KMS-11 (cell line): ENCODE results near the gene MCM3AP.

ENCODE experiments used
- H2AFZ ChIP-seq: fragments of 200-600 bp; sonication (generic); 2 replicates; pipeline ENCODE4 v1.6.1; 2016; ENCODE audit warnings: antibody characterized with exemption, mixed run types, low read depth
- H3K27ac ChIP-seq: fragments of 200-600 bp; sonication (generic); 2 replicates; pipeline ENCODE4 v1.6.1; 2016; ENCODE audit warnings: mild to moderate bottlenecking, mixed run types
- H3K27me3 ChIP-seq: fragments of 200-600 bp; sonication (generic); 2 replicates; pipeline ENCODE4 v1.6.1; 2017; ENCODE audit warnings: mild to moderate bottlenecking, low read depth, mixed run types, moderate library complexity; ENCODE audit not compliant: insufficient read depth
- H3K36me3 ChIP-seq: fragments of 200-600 bp; sonication (generic); 2 replicates; pipeline ENCODE4 v1.6.1; 2017; ENCODE audit warnings: mild to moderate bottlenecking, mixed run types; ENCODE audit not compliant: insufficient read depth
- H3K4me1 ChIP-seq: fragments of 200-600 bp; sonication (generic); 2 replicates; pipeline ENCODE4 v1.6.1; 2016; ENCODE audit warnings: mild to moderate bottlenecking, low read depth, mixed run types; ENCODE audit not compliant: poor library complexity, severe bottlenecking
- H3K4me2 ChIP-seq: fragments of 200-600 bp; sonication (generic); 2 replicates; pipeline ENCODE4 v1.7.0; 2016; ENCODE audit warnings: mild to moderate bottlenecking, mixed run types
- H3K4me3 ChIP-seq: fragments of 200-600 bp; sonication (generic); IDR thresholded peaks from 2 replicates; pipeline ENCODE4 v1.6.1; 2017; ENCODE audit warnings: low read depth, low read length, mixed read lengths; ENCODE audit not compliant: insufficient read depth
- H3K79me2 ChIP-seq: fragments of 200-600 bp; sonication (generic); 2 replicates; pipeline ENCODE4 v1.6.1; 2016; ENCODE audit warnings: low read depth, mixed run types; ENCODE audit not compliant: insufficient read depth
- H3K9ac ChIP-seq: fragments of 200-600 bp; sonication (generic); 2 replicates; pipeline ENCODE4 v1.6.1; 2016; ENCODE audit warnings: mild to moderate bottlenecking, mixed run types
- H4K20me1 ChIP-seq: fragments of 200-600 bp; sonication (generic); 2 replicates; pipeline ENCODE4 v1.6.1; 2016; ENCODE audit warnings: mild to moderate bottlenecking, mixed run types; ENCODE audit not compliant: insufficient read depth
- TF ChIP-seq, protein P1 (sequence below): fragments of 200-600 bp; sonication (generic); conservative IDR thresholded peaks from 2 replicates; pipeline ENCODE4 v1.6.1; 2017; ENCODE audit warnings: low read depth, mild to moderate bottlenecking, antibody characterized with exemption, low read length, moderate library complexity, mixed read lengths

MCM3AP gene

DNA sequence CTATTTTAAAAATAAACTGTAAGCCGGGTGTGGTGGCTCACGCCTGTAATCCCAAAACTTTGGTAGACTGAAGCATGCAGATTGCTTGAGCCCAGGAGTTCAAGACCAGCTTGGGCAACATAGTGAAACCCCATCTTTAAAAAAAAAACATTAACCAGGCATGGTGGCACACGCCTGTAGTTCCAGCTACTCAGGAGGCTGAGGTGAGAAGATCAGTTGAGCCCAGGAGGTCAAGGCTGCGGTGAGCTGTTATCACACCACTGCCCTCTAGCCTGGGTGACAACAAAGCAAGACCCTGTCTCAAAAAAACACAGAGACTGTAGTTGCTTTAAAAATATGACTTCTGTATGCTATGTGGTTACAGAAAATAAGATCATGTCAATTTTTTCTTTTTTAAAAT is 32.6 kb downstream of the MCM3AP start:
- no peak overlapping the region for H3K27ac ChIP-seq
- TF ChIP-seq, protein P1, sequence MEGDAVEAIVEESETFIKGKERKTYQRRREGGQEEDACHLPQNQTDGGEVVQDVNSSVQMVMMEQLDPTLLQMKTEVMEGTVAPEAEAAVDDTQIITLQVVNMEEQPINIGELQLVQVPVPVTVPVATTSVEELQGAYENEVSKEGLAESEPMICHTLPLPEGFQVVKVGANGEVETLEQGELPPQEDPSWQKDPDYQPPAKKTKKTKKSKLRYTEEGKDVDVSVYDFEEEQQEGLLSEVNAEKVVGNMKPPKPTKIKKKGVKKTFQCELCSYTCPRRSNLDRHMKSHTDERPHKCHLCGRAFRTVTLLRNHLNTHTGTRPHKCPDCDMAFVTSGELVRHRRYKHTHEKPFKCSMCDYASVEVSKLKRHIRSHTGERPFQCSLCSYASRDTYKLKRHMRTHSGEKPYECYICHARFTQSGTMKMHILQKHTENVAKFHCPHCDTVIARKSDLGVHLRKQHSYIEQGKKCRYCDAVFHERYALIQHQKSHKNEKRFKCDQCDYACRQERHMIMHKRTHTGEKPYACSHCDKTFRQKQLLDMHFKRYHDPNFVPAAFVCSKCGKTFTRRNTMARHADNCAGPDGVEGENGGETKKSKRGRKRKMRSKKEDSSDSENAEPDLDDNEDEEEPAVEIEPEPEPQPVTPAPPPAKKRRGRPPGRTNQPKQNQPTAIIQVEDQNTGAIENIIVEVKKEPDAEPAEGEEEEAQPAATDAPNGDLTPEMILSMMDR: no peak
- H2AFZ ChIP-seq: no peak overlapping the region
- no peak overlapping the region for H3K9ac ChIP-seq
- H3K79me2 ChIP-seq: no peaks in the 10 kb centered on the region
- peaks cover 4% of the 10 kb centered on the region for H3K4me1 ChIP-seq
- H3K4me3 ChIP-seq: no peak overlapping the region
- peaks cover 10% of the 10 kb centered on the region; the same call in 1 of the 2 replicates for H3K36me3 ChIP-seq
- no peak overlapping the region for H3K4me2 ChIP-seq
- H4K20me1 ChIP-seq: no peaks in the 10 kb centered on the region
- H3K27me3 ChIP-seq: no peaks in the 10 kb centered on the region

DNA sequence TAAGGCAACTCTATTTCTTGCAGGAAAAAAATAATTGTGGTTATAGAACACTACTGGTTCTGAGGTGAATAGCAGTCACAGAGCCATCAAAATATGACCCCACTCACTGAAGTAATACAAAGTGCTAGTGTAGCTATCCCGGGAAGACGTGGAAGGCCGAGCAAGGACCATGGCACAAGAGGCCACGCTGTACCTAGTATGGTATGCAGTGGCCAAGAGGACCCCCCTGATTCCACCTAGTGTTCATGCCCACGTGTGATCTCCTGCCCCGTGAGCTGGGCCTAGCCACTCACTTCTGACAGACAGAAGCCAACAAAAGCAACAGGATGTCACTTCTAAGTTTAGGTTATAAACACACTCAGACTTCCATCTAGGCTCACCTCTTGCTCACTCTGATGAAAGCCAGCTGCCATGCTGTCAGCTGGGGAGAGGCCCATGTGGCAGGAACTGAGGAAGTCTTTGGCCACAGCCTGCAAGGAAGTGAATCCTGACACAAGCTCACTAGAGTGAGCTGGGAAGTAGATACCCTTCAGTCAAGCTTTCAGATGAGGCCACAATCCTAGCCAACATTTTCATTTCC is 35.2 kb downstream of the MCM3AP start:
- H3K36me3 ChIP-seq: peaks cover 3% of the 10 kb centered on the region; the same call in 1 of the 2 replicates
- no peak overlapping the region for H3K27ac ChIP-seq
- TF ChIP-seq, protein P1: no peak
- H3K4me1 ChIP-seq: peaks cover 4% of the 10 kb centered on the region
- H4K20me1 ChIP-seq: no peaks in the 10 kb centered on the region
- H3K4me2 ChIP-seq: no peak overlapping the region
- H2AFZ ChIP-seq: no peak overlapping the region
- H3K79me2 ChIP-seq: no peaks in the 10 kb centered on the region
- H3K9ac ChIP-seq: no peak overlapping the region
- no peak overlapping the region for H3K4me3 ChIP-seq
- no peaks in the 10 kb centered on the region for H3K27me3 ChIP-seq

DNA sequence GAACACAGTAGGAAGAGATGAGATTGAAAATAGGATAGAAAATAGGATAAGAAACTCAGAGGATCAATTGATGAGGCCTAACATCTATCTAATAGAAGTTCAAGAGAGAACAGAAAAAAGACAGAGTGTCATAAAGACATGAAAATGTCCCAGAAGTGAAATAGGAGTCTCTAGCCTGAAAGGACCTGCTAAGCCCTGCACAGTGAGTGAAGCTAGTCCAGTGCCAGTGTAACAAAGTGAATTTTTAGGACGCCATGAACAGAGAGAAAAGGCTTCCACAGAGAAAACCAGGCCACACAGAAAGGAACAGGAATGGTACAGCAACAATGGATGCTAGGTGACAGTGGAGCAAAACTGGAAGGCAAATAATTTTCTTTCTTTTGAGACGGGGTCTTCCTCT is 36.6 kb downstream of the MCM3AP start:
- Histone ChIP-seq H4K20me1 (no peaks in the 10 kb centered on the region), H3K79me2 (no peaks in the 10 kb centered on the region), H3K4me3 (no peak overlapping the region), H3K4me1 (peaks cover 4% of the 10 kb centered on the region), H3K27me3 (no peaks in the 10 kb centered on the region), H2AFZ (no peak overlapping the region), H3K27ac (no peak overlapping the region), H3K4me2 (no peak overlapping the region), H3K36me3 (peaks cover 3% of the 10 kb centered on the region; the same call in 1 of the 2 replicates), H3K9ac (no peak overlapping the region)
- TF ChIP-seq, protein P1: no peak

DNA sequence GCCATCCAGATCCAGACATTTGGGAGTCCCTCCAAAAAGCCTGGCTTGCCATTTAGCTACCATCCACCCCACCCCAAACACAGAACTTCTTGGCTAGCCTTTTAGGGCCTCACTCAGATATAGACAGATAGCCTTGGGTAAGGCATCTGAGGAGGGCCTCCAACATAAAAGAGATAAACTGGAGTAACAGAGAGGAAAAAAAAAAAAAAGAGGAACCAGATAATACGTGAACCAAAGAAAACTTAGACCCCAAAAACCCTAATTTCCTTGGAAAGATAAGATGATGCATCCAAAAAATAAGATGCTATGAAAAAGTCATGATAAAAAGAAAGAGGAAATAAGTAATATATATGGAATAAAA is 37.0 kb downstream of the MCM3AP start:
- no peak overlapping the region for H3K4me3 ChIP-seq
- no peak overlapping the region for H3K27ac ChIP-seq
- H3K4me1 ChIP-seq: peaks cover 4% of the 10 kb centered on the region
- H4K20me1 ChIP-seq: no peaks in the 10 kb centered on the region
- TF ChIP-seq, protein P1: no peak
- no peaks in the 10 kb centered on the region for H3K79me2 ChIP-seq
- no peaks in the 10 kb centered on the region for H3K27me3 ChIP-seq
- H3K4me2 ChIP-seq: no peak overlapping the region
- peaks cover 3% of the 10 kb centered on the region; the same call in 1 of the 2 replicates for H3K36me3 ChIP-seq
- H3K9ac ChIP-seq: no peak overlapping the region
- H2AFZ ChIP-seq: no peak overlapping the region
